Renal pelvis (tissue), 4 donors: ENCODE results near the gene FBXL19. TPM values are rescaled to one million over a fixed set of nuclear protein-coding genes. Genes with fewer than 3 reads are reported as not detected.

Experiments used
- DNase-seq: peaks from one replicate; pipeline ENCODE4 v3.0.0-alpha.2; 2013
- polyA plus RNA-seq, 3 donors: library from polyadenylated mRNA; unstranded; fragments of 120-200 nt; gene quantifications; one replicate each; pipeline ENCODE4 v1.2.1, GENCODE V29; 2013; ENCODE audit not compliant: insufficient read length in 3 of 3

Gene FBXL19
- polyA plus RNA-seq, 3 donors, result 32.2 to 35.4 (median 34.8) TPM

GRCh38 chr16:30894540-30895368 lies 28.6 kb upstream of the FBXL19 start:
- DNase-seq, result no peak

GRCh38 chr16:30895627-30896260 lies 27.6 kb upstream of the FBXL19 start:
- DNase-seq, result no peak

- peak; percentile 88 for DNase-seq
Observed at GRCh38 chr16:30896261-30896888, 27.0 kb upstream of the FBXL19 start, which contains the start of gene CTF1. CTF1 (plus strand) TSS chr16:30896614; CDS start chr16:30896644, 30 bp downstream.

DNA sequence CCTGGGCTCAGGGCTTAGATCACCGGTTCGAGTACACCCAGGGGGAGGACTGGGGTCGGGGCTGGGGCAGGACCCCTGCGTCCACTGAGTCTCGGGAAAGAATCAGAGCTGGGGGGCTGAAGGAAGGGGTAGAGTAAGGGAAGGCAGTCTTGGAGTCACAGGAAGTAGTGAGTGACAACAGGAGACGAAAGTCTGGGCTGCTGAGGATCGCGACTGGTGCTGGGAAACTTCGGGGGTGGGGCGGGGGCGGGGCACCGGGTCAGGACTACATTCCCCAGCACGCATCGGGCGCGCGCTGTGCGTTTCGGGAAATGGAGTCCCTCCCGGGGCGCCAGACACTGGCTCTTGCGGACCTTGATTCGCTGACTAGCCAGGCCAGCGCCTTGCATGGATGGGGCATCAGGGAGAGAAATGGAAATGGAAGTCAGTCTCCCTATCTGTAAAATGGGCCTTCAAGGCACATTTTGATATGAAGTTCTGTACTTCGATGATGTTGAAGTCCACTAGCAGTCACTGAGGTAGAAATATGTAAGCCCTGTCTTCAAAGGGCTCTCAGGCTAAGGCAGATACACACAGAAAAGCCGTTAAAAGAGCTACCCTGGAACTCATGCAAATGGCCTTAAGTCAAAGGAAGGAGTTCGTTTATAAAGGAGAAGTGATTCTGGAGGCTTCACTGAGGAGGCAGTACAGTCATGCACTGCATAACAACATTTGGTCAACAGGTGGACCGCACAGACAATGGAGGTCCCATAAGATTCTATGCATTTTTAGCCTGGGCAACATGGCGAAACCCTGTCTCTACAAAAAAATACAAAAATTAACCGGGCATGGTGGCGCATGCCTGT lies 26.3 kb upstream of the FBXL19 start:
- peak; percentile 92 for DNase-seq

DNA sequence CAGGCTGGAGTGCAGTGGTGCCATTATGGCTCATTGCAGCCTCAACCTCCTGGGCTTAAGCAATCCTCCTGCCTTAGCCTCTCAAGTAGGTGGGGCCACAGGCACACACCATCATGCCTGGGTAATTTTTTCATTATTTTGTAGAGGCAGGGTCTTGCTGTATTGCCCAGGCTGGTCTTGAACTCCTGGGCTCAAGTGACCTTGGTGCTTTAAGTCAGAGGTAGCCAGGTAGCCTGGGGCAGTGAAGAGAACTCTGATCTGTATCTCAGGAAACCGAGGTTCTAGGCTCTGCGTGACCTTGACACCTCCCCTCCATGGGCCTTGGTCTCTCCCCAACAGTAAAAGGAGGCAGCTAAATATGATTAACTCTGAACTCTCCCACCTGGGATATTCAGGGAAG lies 23.6 kb upstream of the FBXL19 start:
- no peak for DNase-seq

DNA sequence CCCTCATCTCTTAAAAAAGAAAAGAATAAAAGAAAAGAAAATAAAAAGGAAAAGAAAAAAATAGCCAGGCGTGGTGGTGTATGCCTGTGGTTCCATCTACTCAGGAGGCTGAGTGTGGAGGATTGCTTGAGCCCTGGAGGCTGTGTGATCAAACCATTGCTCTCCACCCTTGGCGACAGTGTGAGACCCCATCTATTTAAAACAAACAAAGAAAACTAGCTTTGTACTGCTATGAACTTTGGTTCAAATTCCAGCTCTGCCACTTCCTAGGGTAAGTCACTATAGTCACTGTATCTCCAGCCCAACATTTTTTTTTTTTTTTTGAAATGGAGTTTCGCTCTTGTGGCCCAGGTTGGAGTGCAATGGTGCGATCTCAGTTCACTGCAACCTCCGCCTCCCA lies 22.8 kb upstream of the FBXL19 start:
- DNase-seq, result no peak

- no peak for DNase-seq
Observed at GRCh38 chr16:30901201-30902028, 22.0 kb upstream of the FBXL19 start.

DNA sequence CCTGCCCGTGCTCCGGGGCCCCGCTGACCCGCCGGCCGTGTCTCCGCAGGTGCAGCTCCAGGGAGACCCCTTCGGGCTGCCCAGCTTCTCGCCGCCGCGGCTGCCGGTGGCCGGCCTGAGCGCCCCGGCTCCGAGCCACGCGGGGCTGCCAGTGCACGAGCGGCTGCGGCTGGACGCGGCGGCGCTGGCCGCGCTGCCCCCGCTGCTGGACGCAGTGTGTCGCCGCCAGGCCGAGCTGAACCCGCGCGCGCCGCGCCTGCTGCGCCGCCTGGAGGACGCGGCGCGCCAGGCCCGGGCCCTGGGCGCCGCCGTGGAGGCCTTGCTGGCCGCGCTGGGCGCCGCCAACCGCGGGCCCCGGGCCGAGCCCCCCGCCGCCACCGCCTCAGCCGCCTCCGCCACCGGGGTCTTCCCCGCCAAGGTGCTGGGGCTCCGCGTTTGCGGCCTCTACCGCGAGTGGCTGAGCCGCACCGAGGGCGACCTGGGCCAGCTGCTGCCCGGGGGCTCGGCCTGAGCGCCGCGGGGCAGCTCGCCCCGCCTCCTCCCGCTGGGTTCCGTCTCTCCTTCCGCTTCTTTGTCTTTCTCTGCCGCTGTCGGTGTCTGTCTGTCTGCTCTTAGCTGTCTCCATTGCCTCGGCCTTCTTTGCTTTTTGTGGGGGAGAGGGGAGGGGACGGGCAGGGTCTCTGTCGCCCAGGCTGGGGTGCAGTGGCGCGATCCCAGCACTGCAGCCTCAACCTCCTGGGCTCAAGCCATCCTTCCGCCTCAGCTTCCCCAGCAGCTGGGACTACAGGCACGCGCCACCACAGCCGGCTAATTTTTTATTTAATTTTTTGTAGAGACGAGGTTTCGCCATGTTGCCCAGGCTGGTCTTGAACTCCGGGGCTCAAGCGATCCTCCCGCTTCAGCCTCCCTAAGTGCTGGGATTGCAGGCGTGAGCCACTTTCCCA lies 21.1 kb upstream of the FBXL19 start:
- DNase-seq, result peak; percentile 71

DNA sequence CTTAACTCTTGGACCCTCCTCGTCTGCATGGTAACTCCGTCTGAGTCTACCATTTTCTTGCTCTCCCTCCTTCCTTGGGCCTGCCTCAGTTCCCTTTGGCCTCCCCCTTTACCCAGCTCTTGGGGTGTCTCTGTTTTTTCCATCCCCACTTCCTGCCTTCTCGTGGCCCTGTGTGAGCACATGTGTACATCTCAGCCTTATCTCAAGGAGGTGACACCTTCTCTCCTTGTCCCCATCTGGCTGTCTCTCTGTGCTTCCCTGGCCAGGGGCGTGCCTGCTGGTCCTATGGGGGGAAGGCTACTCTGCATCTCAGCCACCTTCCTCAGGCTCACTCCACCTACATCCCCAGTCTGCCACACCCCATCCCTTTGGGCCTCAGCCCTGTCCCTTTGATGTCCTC lies 20.4 kb upstream of the FBXL19 start:
- no peak for DNase-seq

DNA sequence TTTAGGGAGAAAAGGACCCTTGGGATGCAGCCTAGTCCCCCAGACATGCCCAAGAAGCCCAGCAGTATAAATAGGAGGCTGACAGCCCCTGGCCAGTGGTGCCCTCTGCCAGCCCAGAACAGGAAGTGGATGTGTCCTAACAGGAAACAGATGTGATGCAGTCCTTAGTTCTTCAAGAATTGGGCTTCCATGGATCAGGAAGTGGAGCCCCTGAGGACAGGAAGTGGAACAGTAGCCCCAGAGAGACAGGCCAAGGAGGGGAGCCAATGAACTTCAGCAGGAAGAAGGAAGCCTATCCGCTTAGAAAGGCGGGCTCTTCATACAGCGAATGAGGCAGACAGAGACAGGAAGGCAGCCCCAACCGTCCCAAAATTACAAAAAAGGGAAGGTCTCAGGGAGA lies 19.8 kb upstream of the FBXL19 start:
- no peak for DNase-seq

DNA sequence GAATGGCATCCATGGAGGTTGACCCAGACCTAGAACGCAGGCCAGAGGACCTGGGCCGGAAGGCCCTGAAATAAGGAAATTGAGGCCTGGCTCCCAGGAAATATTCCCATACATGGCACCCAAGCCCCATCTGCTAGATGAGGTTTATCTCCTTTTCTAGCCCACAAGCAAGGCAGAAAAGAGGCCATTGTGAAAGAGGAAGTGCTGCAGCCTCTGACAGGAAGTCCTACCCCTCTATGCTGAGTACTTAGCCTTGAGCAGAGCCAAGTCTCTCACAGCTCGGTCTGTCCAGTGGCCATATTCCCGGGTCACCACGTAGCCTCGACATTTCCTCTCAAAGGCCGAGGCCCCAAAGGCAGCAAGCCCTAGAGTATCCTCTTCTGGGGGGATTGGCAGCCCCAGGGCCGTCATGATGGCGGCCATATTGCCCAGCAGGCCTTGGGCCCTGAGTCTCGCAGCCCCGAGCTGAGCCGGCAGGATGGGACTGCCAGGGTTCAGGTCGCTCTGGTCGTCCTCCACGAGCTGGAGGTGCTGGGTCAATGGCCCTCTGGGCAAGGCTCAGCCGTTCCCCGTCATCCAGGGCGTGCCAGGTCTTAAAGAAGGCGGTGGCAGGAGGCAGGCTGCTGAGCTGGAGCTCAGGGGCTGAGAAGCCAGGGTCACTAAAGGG lies 19.1 kb upstream of the FBXL19 start:
- no peak for DNase-seq

GRCh38 chr16:30907064-30907463 lies 16.3 kb upstream of the FBXL19 start:
- DNase-seq, result no peak

DNA sequence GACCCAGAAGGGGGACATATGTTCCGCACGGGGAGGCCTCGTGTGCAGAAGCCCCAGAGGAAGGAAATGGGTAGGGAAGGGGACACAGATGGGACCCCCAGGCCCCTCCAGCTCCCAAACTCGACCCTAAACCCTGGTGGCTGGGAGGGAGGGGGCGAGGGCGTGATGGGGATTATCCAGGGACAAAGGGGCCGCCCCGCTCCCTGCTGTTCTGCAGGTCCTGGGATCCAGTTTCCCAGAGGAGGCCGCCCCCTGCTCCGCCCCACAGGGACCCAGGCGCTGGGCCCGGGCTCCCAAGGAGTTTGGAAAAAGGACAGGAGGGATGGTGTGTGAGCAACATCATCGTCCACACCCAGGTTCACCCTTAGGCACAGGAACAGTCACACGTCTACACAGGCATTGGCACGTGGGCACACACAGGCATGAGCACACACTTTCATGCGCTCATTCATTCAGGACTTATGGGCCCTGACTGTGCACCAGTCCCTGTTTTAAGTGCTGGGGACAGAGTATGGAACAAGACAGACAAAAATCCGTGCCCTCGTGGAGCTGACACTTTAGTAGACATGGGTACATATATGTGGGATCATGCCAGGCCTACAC lies 12.8 kb upstream of the FBXL19 start:
- DNase-seq, result no peak

- DNase-seq, result no peak
Observed at GRCh38 chr16:30912794-30913412, 10.5 kb upstream of the FBXL19 start.

GRCh38 chr16:30914830-30915229 lies 8.5 kb upstream of the FBXL19 start:
- DNase-seq, result no peak

DNA sequence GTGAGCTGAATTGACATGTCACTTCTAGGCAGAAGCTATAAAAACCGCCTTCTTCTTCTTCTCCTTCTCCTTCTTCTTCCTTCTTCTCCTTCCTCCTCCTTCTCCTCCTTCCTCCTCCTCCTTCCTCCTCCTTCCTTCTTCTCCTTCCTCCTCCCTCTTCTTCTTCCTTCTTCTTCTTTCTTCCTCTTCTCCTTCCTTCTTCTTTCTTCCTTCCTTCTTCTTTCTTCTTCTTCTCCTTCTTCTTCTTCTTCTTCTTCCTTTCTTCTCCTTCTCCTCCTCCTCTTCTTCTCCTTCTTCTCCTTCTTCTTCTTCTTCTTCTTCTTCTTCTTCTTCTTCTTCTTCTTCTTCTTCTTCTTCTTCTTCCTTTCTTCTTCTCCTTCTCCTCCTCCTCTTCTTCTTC lies 4.8 kb upstream of the FBXL19 start:
- no peak for DNase-seq

- DNase-seq, result no peak
Observed at GRCh38 chr16:30920891-30921290, 2.5 kb upstream of the FBXL19 start.

- DNase-seq, result no peak
Observed at GRCh38 chr16:30921459-30921747, 2.0 kb upstream of the FBXL19 start.
